Stomach (tissue), 9 donors: ENCODE data around the gene LRRTM4. TPM values are rescaled to one million over a fixed set of nuclear protein-coding genes. Genes with fewer than 3 reads are reported as not detected.

Experiments used
- DNase-seq, 2 donors: peaks; one replicate each; pipeline versions ENCODE4 v3.0.0 to v3.0.0-alpha.2; 2013 to 2019
- H3K27ac ChIP-seq, 5 donors: fragments of 200-600 bp in 4 of 5; sonication (generic) in 4 of 5; one replicate each; pipeline ENCODE4 v1.5.1; 2013 to 2019; ENCODE audit warnings: mild to moderate bottlenecking in 1 of 5, moderate library complexity in 1 of 5
- H3K27me3 ChIP-seq, 3 donors: fragments of 200-600 bp; sonication (generic); one replicate each; pipeline ENCODE4 v1.5.1; 2017 to 2019; ENCODE audit warnings: mixed run types in 1 of 3
- H3K36me3 ChIP-seq, 4 donors: fragments of 200-600 bp; sonication (generic); 1 replicate in 3 of 4; 2 replicates in 1 of 4; pipeline ENCODE4 v1.5.1; 2016 to 2019
- H3K4me1 ChIP-seq, 4 donors: fragments of 200-600 bp; sonication (generic); one replicate each; pipeline ENCODE4 v1.5.1; 2016 to 2019
- H3K4me3 ChIP-seq, 4 donors: fragments of 200-600 bp; sonication (generic) in 3 of 4; one replicate each; pipeline ENCODE4 v1.5.1; 2016 to 2019; ENCODE audit warnings: mild to moderate bottlenecking in 1 of 4
- H3K9me3 ChIP-seq, 4 donors: fragments of 200-600 bp; sonication (generic); one replicate each; pipeline ENCODE4 v1.5.1; 2016 to 2019
- EP300 ChIP-seq: sonication (generic); formaldehyde crosslinking; IDR thresholded peaks from one replicate; pipeline ENCODE4 v1.6.1; 2017; ENCODE audit warnings: antibody characterized with exemption
- POLR2A ChIP-seq, 4 donors: fragments of 450-650 bp; IDR thresholded peaks; one replicate each; pipeline ENCODE4 v1.6.1; 2016; ENCODE audit warnings: antibody characterized with exemption in 4 of 4, control low read depth in 2 of 4, mild to moderate bottlenecking in 1 of 4, moderate library complexity in 1 of 4
- POLR2AphosphoS5 ChIP-seq, 3 donors: sonication (generic); formaldehyde crosslinking; IDR thresholded peaks; one replicate each; pipeline ENCODE4 v1.6.1; 2016; ENCODE audit warnings: antibody characterized with exemption in 3 of 3
- WGBS, 5 donors: extraction: QIAGEN DNeasy Blood & Tissue Kit in 3 of 5; methylation state at CpG; one replicate each; pipeline versions ENCODE4 v1.1.5 to v1.1.7; 2013 to 2018; 5-methylcytosine and 5-hydroxymethylcytosine counted together
- intact Hi-C: fragments of 100-400 bp; cut with DNase I; formaldehyde crosslinking; loops from one replicate; pipeline ENCODE4 v1.15.1; 2023; ENCODE audit warnings: low total_unique reads
- polyA plus RNA-seq, 3 donors: library from polyadenylated mRNA; stranded (reverse); fragments of 200-250 nt; gene quantifications; one replicate each; pipeline ENCODE4 v1.2.3, GENCODE V29; 2013
- total RNA-seq, 5 donors: library from RNA; depleted of rRNA; stranded (reverse); fragments of >200 nt; gene quantifications; one replicate each; pipeline versions ENCODE4 v1.1.0 to v1.2.3, GENCODE V29; 2014 to 2016
- TF ChIP-seq, protein P1 (sequence below), 7 experiments: fragments of 450-650 bp in 4 of 7; fragments of 200-600 bp in 3 of 7; sonication (generic) in 3 of 7; IDR thresholded peaks; one replicate each; pipeline ENCODE4 v1.5.1; 2016 to 2019; ENCODE audit warnings: antibody characterized with exemption in 7 of 7, control low read depth in 2 of 7, mild to moderate bottlenecking in 1 of 7
- donor health status: healthy with polysubstance abuse.
- donor health status: Bipolar disorder and iron deficiency.
- donor health status: healthy.

Gene LRRTM4
- total and polyA plus RNA-seq, 8 donors, result 0.13 to 2.2 (median 0.19) TPM; not detected in 5

GRCh38 chr2:76977846-76978727 is 544.1 kb downstream of the LRRTM4 start:
- no peak overlapping the region for H3K27ac ChIP-seq
- H3K9me3 ChIP-seq, result no peaks in the 10 kb centered on the region
- peak in 1 of 2 donors; percentile 42 for DNase-seq
- no peaks in the 10 kb centered on the region for H3K4me1 ChIP-seq
- WGBS, 5 donors, result 72 to 87% (median 86%) methylated on average over 3 of the region's 3 CpGs
- H3K4me3 ChIP-seq, result no peak overlapping the region
- no peaks in the 10 kb centered on the region for H3K27me3 ChIP-seq
- no peak for TF ChIP-seq POLR2A (IDR thresholded peaks at IDR 0.05)
- TF ChIP-seq EP300, result no peak
- intact Hi-C loops, result no loop called here
- H3K36me3 ChIP-seq, result no peaks in the 10 kb centered on the region

DNA sequence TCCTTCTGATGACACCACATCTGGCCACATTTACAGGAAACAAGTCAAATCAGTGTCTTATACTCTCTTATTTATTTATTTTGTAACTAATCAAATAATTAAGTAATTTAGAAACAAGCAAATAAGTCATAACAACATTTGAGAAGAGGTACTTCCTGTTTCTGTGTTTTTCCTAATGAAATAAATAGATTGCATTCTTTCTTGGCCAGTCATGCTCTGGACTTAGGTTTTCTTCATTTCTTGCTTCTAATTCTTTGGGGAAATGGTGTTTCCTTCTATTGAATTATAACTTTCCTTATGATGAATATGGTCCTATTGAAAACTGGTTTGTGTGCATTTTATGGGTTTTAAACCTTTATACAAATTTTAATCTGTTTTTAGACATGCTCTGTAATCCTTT is 546.4 kb downstream of the LRRTM4 start:
- H3K36me3 ChIP-seq, result no peaks in the 10 kb centered on the region
- H3K27me3 ChIP-seq, result no peaks in the 10 kb centered on the region
- no peak for DNase-seq
- intact Hi-C loops, result no loop called here
- TF ChIP-seq, protein P1, sequence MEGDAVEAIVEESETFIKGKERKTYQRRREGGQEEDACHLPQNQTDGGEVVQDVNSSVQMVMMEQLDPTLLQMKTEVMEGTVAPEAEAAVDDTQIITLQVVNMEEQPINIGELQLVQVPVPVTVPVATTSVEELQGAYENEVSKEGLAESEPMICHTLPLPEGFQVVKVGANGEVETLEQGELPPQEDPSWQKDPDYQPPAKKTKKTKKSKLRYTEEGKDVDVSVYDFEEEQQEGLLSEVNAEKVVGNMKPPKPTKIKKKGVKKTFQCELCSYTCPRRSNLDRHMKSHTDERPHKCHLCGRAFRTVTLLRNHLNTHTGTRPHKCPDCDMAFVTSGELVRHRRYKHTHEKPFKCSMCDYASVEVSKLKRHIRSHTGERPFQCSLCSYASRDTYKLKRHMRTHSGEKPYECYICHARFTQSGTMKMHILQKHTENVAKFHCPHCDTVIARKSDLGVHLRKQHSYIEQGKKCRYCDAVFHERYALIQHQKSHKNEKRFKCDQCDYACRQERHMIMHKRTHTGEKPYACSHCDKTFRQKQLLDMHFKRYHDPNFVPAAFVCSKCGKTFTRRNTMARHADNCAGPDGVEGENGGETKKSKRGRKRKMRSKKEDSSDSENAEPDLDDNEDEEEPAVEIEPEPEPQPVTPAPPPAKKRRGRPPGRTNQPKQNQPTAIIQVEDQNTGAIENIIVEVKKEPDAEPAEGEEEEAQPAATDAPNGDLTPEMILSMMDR (IDR thresholded peaks at IDR 0.05), result no peak
- TF ChIP-seq POLR2A (IDR thresholded peaks at IDR 0.05), result no peak
- no peak for TF ChIP-seq EP300
- TF ChIP-seq POLR2AphosphoS5 (IDR thresholded peaks at IDR 0.05), result no peak
- H3K4me1 ChIP-seq, result no peaks in the 10 kb centered on the region
- no peak overlapping the region for H3K27ac ChIP-seq
- no peaks in the 10 kb centered on the region for H3K9me3 ChIP-seq
- no peak overlapping the region for H3K4me3 ChIP-seq

- H3K4me1 ChIP-seq, result no peaks in the 10 kb centered on the region
- WGBS, 5 donors, result 81 to 98% (median 96%) methylated on average over 4 of the region's 4 CpGs
- H3K36me3 ChIP-seq, result no peaks in the 10 kb centered on the region
- intact Hi-C loops, result no loop called here
- H3K9me3 ChIP-seq, result no peaks in the 10 kb centered on the region
- DNase-seq, result no peak
- TF ChIP-seq EP300, result no peak
- TF ChIP-seq, protein P1 (IDR thresholded peaks at IDR 0.05), result no peak
- no peak for TF ChIP-seq POLR2A (IDR thresholded peaks at IDR 0.05)
- no peak for TF ChIP-seq POLR2AphosphoS5 (IDR thresholded peaks at IDR 0.05)
- H3K27me3 ChIP-seq, result no peaks in the 10 kb centered on the region
- no peak overlapping the region for H3K4me3 ChIP-seq
- no peak overlapping the region for H3K27ac ChIP-seq
These were observed 548.6 kb downstream of the LRRTM4 start for GRCh38 chr2:76973610-76974009.

GRCh38 chr2:76965772-76966171 is 556.4 kb downstream of the LRRTM4 start:
- H3K9me3 ChIP-seq, result no peaks in the 10 kb centered on the region
- no peak for DNase-seq
- H3K4me1 ChIP-seq, result no peaks in the 10 kb centered on the region
- intact Hi-C loops, result no loop called here
- no peaks in the 10 kb centered on the region for H3K36me3 ChIP-seq
- H3K27me3 ChIP-seq, result no peaks in the 10 kb centered on the region
- TF ChIP-seq, protein P1 (IDR thresholded peaks at IDR 0.05), result no peak
- TF ChIP-seq EP300 (no peak), POLR2A (IDR thresholded peaks at IDR 0.05) (no peak), POLR2AphosphoS5 (IDR thresholded peaks at IDR 0.05) (no peak)
- H3K27ac ChIP-seq, result no peak overlapping the region
- H3K4me3 ChIP-seq, result no peak overlapping the region
- 60 to 79% (median 69%) methylated on average over 2 of the region's 2 CpGs for WGBS, 5 donors

DNA sequence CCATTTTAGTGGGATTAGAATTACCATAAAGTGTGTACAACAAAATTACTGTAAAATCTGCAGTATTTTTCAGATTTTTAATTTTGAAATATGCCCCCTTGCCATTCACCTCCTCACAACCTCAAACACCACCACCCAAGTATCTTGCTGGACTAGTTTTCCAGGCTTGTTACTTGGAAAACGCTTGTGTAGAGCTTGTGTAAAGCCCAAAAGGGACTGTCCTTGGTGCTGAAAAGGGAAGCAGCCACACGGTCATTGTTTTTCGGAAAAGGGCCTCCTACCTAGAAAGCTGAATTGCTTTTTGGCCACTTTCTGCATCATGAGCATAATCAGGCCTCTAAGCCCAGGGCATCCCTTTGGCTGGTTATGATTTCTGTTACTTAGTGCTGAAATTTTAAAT is 563.4 kb downstream of the LRRTM4 start:
- peak in 1 of 2 donors; percentile 64 for DNase-seq
- Histone ChIP-seq H3K9me3 (no peaks in the 10 kb centered on the region), H3K27me3 (no peaks in the 10 kb centered on the region), H3K36me3 (no peaks in the 10 kb centered on the region), H3K27ac (no peak overlapping the region), H3K4me1 (no peaks in the 10 kb centered on the region), H3K4me3 (no peak overlapping the region)
- intact Hi-C loops, result no loop called here
- no peak for TF ChIP-seq POLR2A (IDR thresholded peaks at IDR 0.05)
- no peak for TF ChIP-seq POLR2AphosphoS5 (IDR thresholded peaks at IDR 0.05)
- TF ChIP-seq EP300, result no peak
- TF ChIP-seq, protein P1 (IDR thresholded peaks at IDR 0.05), result no peak
- 13 to 27% (median 19%) methylated on average over 3 of the region's 3 CpGs for WGBS, 5 donors
